GM11168 (cell line): Measurements from ENCODE around the gene GLIS2.

Experiments used
- in situ Hi-C: fragments of 300-500 bp; cut with MboI; formaldehyde crosslinking; loops from one replicate; pipeline ENCODE4 v1.12.0; 2022; ENCODE audit warnings: low sequenced_read_pairs; ENCODE audit not compliant: unreplicated experiment

Gene GLIS2

GRCh38 chr16:4318451-4318910, 2.6 kb downstream of the GLIS2 start:
- in situ Hi-C loops = no loop called here

- in situ Hi-C loops = no loop called here
Measured at GRCh38 chr16:4318967-4319366, 3.1 kb downstream of the GLIS2 start.

GRCh38 chr16:4319454-4320421, 3.9 kb downstream of the GLIS2 start:
- in situ Hi-C loops = no loop called here

- in situ Hi-C loops = no loop called here
Measured at GRCh38 chr16:4320571-4321137, 4.8 kb downstream of the GLIS2 start.

GRCh38 chr16:4321286-4322120, 5.6 kb downstream of the GLIS2 start:
- in situ Hi-C loops = no loop called here

- in situ Hi-C loops = no loop called here
Measured at GRCh38 chr16:4322121-4323052, 6.5 kb downstream of the GLIS2 start.

- in situ Hi-C loops = no loop called here
Measured at GRCh38 chr16:4323071-4323844, 7.4 kb downstream of the GLIS2 start.

- in situ Hi-C loops = no loop called here
Measured at GRCh38 chr16:4323845-4324488, 8.1 kb downstream of the GLIS2 start.

GRCh38 chr16:4324492-4325252, 8.8 kb downstream of the GLIS2 start:
- in situ Hi-C loops = no loop called here

GRCh38 chr16:4325253-4325758, 9.4 kb downstream of the GLIS2 start:
- in situ Hi-C loops = no loop called here

- in situ Hi-C loops = no loop called here
Measured at GRCh38 chr16:4327386-4328045, 11.6 kb downstream of the GLIS2 start.

GRCh38 chr16:4328046-4328781, 12.3 kb downstream of the GLIS2 start:
- in situ Hi-C loops = no loop called here

GRCh38 chr16:4328782-4329775, 13.2 kb downstream of the GLIS2 start:
- in situ Hi-C loops = no loop called here

- in situ Hi-C loops = loop anchor here (5.0 kb wide), 1 partner anchor 38 kb away; no protein-coding TSS in a partner anchor
Measured at GRCh38 chr16:4330277-4330874, 14.5 kb downstream of the GLIS2 start.

GRCh38 chr16:4332083-4332482, 16.2 kb downstream of the GLIS2 start:
- in situ Hi-C loops = loop anchor here (5.0 kb wide), 1 partner anchor 40 kb away; no protein-coding TSS in a partner anchor
